ENCODE data around the gene PAGE2B. TPM values are rescaled to one million over a fixed set of nuclear protein-coding genes. Genes with fewer than 3 reads are reported as not detected.
"Not testable (repeated sequence)": the region's sequence is repeated elsewhere in the genome, so short reads cannot be mapped to it uniquely, and the experiment has no call there.

The PAGE2B gene
- total RNA-seq, 6 experiments from 2014 or later = not detected

GRCh38 chrX:55056820-55057674 lies 17.8 kb upstream of the PAGE2B start:
- H3K36me3 Mint-ChIP-seq (ENCODE audit: low read depth) = no peaks in the 10 kb centered on the region
- H3K4me3 Mint-ChIP-seq = peak overlapping the region; percentile 51; the same call in 1 of the 2 replicates
- H3K27me3 Mint-ChIP-seq (ENCODE audit: insufficient read depth) = peaks cover 2% of the 10 kb centered on the region; the same call in 1 of the 2 replicates
- peaks cover 11% of the 10 kb centered on the region for H3K4me1 Mint-ChIP-seq (ENCODE audit: low read depth)
- DNase-seq = peak; percentile 0
- no peak overlapping the region for H3K27ac Mint-ChIP-seq
- TF ChIP-seq CTCF (IDR thresholded peaks at IDR 0.05) = no peak
- no peaks in the 10 kb centered on the region for H3K9me3 Mint-ChIP-seq

- peak overlapping the region; percentile 51; the same call in 1 of the 2 replicates for H3K4me3 Mint-ChIP-seq
- DNase-seq = peak; percentile 3
- H3K27me3 Mint-ChIP-seq (ENCODE audit: insufficient read depth) = peaks cover 2% of the 10 kb centered on the region; the same call in 1 of the 2 replicates
- H3K4me1 Mint-ChIP-seq (ENCODE audit: low read depth) = peaks cover 11% of the 10 kb centered on the region
- H3K27ac Mint-ChIP-seq = no peak overlapping the region
- no peaks in the 10 kb centered on the region for H3K36me3 Mint-ChIP-seq (ENCODE audit: low read depth)
- H3K9me3 Mint-ChIP-seq = no peaks in the 10 kb centered on the region
- peak; percentile 79 for TF ChIP-seq CTCF (IDR thresholded peaks at IDR 0.05)
These were observed 17.1 kb upstream of the PAGE2B start for GRCh38 chrX:55057675-55058249.

GRCh38 chrX:55067180-55067579 lies 7.7 kb upstream of the PAGE2B start:
- H3K4me3 Mint-ChIP-seq; H3K9me3 Mint-ChIP-seq; H3K27me3 Mint-ChIP-seq (ENCODE audit: insufficient read depth); H3K27ac Mint-ChIP-seq; H3K4me1 Mint-ChIP-seq (ENCODE audit: low read depth); H3K36me3 Mint-ChIP-seq (ENCODE audit: low read depth); DNase-seq: not testable (repeated sequence)

GRCh38 chrX:55072286-55072685 lies 2.5 kb upstream of the PAGE2B start:
- no peak for DNase-seq
- no peaks in the 10 kb centered on the region for H3K9me3 Mint-ChIP-seq
- no peak overlapping the region for H3K4me3 Mint-ChIP-seq
- peaks cover 5% of the 10 kb centered on the region for H3K27me3 Mint-ChIP-seq (ENCODE audit: insufficient read depth)
- TF ChIP-seq CTCF (IDR thresholded peaks at IDR 0.05) = no peak
- H3K4me1 Mint-ChIP-seq (ENCODE audit: low read depth) = no peaks in the 10 kb centered on the region
- no peaks in the 10 kb centered on the region for H3K36me3 Mint-ChIP-seq (ENCODE audit: low read depth)
- H3K27ac Mint-ChIP-seq = no peak overlapping the region

GRCh38 chrX:55088795-55089489 lies 14.1 kb downstream of the PAGE2B start, which contains the start of gene PAGE2:
PAGE2 (plus strand) TSS chrX:55089018; CDS start chrX:55090021, 1,003 bp downstream.
- H3K4me3 Mint-ChIP-seq = no peak within 1 kb of the TSS
- H3K9me3 Mint-ChIP-seq = no peaks in the 10 kb centered on the region

More at GRCh38 chrX:55088795-55089489, 14.1 kb downstream of the PAGE2B start, which contains the start of gene PAGE2:
- H3K27me3 Mint-ChIP-seq (ENCODE audit: insufficient read depth) = no peaks in the 10 kb centered on the region; the same call in 1 of the 2 replicates
- H3K36me3 Mint-ChIP-seq (ENCODE audit: low read depth) = no peaks in the 10 kb centered on the region
- no peak for TF ChIP-seq CTCF (IDR thresholded peaks at IDR 0.05)
- no peak within 1 kb of the TSS for H3K27ac Mint-ChIP-seq
- DNase-seq = no peak
- H3K4me1 Mint-ChIP-seq (ENCODE audit: low read depth) = no peaks in the 10 kb centered on the region

All from HFFc6 (cell line).